ENCODE results near the gene TIE1. TPM values are rescaled to one million over a fixed set of nuclear protein-coding genes. Genes with fewer than 3 reads are reported as not detected.
A peak's percentile ranks its signal among the peaks of the same experiment; 100 is the strongest.

TIE1 gene
- under 1 TPM in 1 of 2 donors, not detected in 1; 0.61 TPM for total RNA-seq

- no peaks in the 10 kb centered on the region for H3K36me3 Mint-ChIP-seq (ENCODE audit: low read depth)
- H3K4me1 Mint-ChIP-seq = peaks cover 8% of the 10 kb centered on the region
- ATAC-seq (replicated peaks) = no peak
- peaks cover 3% of the 10 kb centered on the region for H3K27me3 Mint-ChIP-seq
- no peak within 1 kb of the TSS for H3K4me3 Mint-ChIP-seq
- H3K27ac Mint-ChIP-seq = no peak within 1 kb of the TSS
- H3K9me3 Mint-ChIP-seq = no peaks in the 10 kb centered on the region
Measured at GRCh38 chr1:43300378-43301094, at the start of gene TIE1. Gene TIE1, plus strand, starts transcription at chr1:43300982. Its CDS starts 90 bp downstream, at chr1:43301072.

GRCh38 chr1:43251024-43251423 lies 49.8 kb upstream of the TIE1 start:
- no peak for ATAC-seq (replicated peaks)
- H3K27me3 Mint-ChIP-seq = peaks cover 20% of the 10 kb centered on the region
- no peak overlapping the region for H3K4me3 Mint-ChIP-seq
- H3K27ac Mint-ChIP-seq = no peak overlapping the region
- no peaks in the 10 kb centered on the region for H3K4me1 Mint-ChIP-seq
- H3K36me3 Mint-ChIP-seq (ENCODE audit: low read depth) = no peaks in the 10 kb centered on the region
- H3K9me3 Mint-ChIP-seq = no peaks in the 10 kb centered on the region

DNA sequence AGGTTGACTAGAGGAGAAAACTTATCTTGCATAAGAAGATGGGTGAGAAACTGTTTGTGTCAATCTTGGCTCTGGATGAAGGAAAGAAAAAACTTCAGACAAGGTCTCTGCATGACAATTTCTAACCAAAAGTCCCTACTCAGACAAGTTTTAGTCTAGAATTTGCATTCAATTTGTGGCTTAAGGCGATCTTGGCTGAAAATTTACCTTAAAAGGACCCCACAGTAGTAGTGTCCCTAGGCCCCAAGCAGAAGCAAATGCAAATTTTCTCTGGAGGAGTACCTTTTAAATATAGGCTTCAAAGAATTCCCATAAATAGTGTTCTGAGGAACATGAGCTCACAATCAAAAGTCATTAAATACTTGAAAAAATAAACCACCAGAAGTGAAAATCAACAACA lies 48.6 kb upstream of the TIE1 start:
- no peaks in the 10 kb centered on the region for H3K4me1 Mint-ChIP-seq
- no peaks in the 10 kb centered on the region for H3K9me3 Mint-ChIP-seq
- ATAC-seq (replicated peaks) = no peak
- H3K36me3 Mint-ChIP-seq (ENCODE audit: low read depth) = no peaks in the 10 kb centered on the region
- H3K4me3 Mint-ChIP-seq = no peak overlapping the region
- H3K27me3 Mint-ChIP-seq = peaks cover 16% of the 10 kb centered on the region
- no peak overlapping the region for H3K27ac Mint-ChIP-seq

GRCh38 chr1:43253173-43253572 lies 47.6 kb upstream of the TIE1 start:
- H3K36me3 Mint-ChIP-seq (ENCODE audit: low read depth) = no peaks in the 10 kb centered on the region
- no peak for ATAC-seq (replicated peaks)
- H3K27me3 Mint-ChIP-seq = peaks cover 16% of the 10 kb centered on the region
- H3K27ac Mint-ChIP-seq = no peak overlapping the region
- no peaks in the 10 kb centered on the region for H3K4me1 Mint-ChIP-seq
- H3K4me3 Mint-ChIP-seq = no peak overlapping the region
- no peaks in the 10 kb centered on the region for H3K9me3 Mint-ChIP-seq

DNA sequence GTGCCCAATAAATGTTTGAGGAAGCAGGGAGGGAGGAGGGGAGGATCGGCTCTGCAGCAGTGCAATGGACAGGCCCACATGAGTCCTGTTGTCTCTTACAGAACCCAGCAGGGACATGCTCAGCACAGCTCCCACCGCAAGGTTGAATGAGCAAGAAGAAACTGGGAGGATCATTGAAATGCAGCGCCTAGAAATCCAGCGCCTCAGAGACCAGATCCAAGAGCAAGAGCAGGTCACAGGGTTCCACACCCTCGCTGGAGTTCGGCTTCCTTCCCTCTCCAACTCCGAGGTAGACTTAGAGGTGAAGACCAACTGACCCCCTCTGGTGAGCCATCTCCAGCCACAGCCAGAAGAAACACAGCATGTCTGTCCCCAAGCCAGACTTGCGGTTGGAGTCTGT lies 46.9 kb upstream of the TIE1 start:
- no peaks in the 10 kb centered on the region for H3K4me1 Mint-ChIP-seq
- no peaks in the 10 kb centered on the region for H3K36me3 Mint-ChIP-seq (ENCODE audit: low read depth)
- no peak for ATAC-seq (replicated peaks)
- peaks cover 16% of the 10 kb centered on the region for H3K27me3 Mint-ChIP-seq
- H3K9me3 Mint-ChIP-seq = no peaks in the 10 kb centered on the region
- H3K4me3 Mint-ChIP-seq = no peak overlapping the region
- H3K27ac Mint-ChIP-seq = no peak overlapping the region

DNA sequence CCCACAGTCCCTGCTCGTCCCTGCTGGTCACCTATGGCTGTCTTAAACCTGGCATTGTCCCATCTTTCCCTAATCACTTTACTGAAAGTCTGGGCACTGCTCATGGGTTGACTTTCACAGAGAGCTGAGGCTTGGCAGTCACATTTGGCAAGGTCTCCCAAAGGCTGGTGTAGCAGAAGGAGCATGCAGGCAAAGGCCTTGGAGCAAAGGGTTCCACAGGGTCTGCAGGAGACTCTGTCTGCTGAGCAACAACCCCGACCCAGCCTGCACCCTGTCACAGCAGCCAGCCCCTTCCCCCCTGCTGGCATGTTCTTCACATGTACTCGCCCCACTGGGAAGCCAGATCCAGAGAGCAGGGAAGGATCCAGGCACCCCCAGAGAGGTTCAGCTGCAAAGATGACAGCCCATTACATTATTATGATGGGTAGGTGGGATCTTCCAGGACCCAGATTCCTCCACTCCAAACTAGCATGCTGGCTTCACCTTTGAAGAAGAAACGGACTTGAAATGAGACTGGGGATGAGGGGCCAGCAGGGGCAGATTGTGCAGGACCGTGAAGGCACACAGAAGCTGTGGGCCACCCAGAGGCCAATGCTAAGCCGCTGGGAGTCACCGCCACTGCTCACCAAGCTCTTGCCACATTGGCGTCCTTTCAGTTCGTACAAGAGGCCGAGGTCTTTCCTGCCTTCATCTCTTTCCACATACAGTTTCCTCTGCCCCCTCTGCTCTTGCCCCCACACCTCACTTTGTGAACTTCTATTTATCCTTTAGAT lies 45.2 kb upstream of the TIE1 start:
- no peak overlapping the region for H3K27ac Mint-ChIP-seq
- H3K9me3 Mint-ChIP-seq = no peaks in the 10 kb centered on the region
- H3K4me3 Mint-ChIP-seq = no peak overlapping the region
- ATAC-seq (replicated peaks) = no peak
- no peaks in the 10 kb centered on the region for H3K36me3 Mint-ChIP-seq (ENCODE audit: low read depth)
- H3K27me3 Mint-ChIP-seq = peaks cover 14% of the 10 kb centered on the region
- H3K4me1 Mint-ChIP-seq = no peaks in the 10 kb centered on the region

- Mint-ChIP-seq H3K4me3 (no peak overlapping the region), H3K9me3 (no peaks in the 10 kb centered on the region), H3K36me3 (ENCODE audit: low read depth) (no peaks in the 10 kb centered on the region), H3K27me3 (peaks cover 8% of the 10 kb centered on the region), H3K27ac (no peak overlapping the region), H3K4me1 (no peaks in the 10 kb centered on the region)
- no peak for ATAC-seq (replicated peaks)
Measured at GRCh38 chr1:43256675-43257570, 43.9 kb upstream of the TIE1 start.

GRCh38 chr1:43258370-43258769 lies 42.4 kb upstream of the TIE1 start:
- peaks cover 2% of the 10 kb centered on the region for H3K27me3 Mint-ChIP-seq
- no peaks in the 10 kb centered on the region for H3K4me1 Mint-ChIP-seq
- no peaks in the 10 kb centered on the region for H3K36me3 Mint-ChIP-seq (ENCODE audit: low read depth)
- H3K27ac Mint-ChIP-seq = no peak overlapping the region
- no peaks in the 10 kb centered on the region for H3K9me3 Mint-ChIP-seq
- H3K4me3 Mint-ChIP-seq = no peak overlapping the region
- ATAC-seq (replicated peaks) = no peak

DNA sequence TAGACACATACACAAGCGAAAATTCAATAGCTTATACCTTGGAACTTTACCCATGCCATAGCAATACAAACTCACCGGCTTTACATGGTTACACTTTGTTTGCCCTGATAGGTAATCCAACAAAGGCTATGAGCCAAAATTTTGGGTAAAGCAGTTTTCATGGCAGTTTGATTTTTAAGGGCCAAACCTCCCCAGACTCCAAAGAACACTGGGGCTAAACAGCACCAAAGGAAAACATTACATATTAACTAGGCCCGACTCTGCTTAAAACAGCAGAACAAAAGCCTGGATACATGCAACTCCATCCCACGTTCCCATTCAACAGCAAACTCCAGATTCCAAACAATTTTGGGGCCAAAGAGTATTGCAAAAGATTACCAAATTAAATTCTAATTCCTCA lies 35.4 kb upstream of the TIE1 start:
- Mint-ChIP-seq H3K36me3 (ENCODE audit: low read depth) (no peaks in the 10 kb centered on the region), H3K4me1 (no peaks in the 10 kb centered on the region), H3K27me3 (peaks cover 17% of the 10 kb centered on the region), H3K9me3 (peaks cover 4% of the 10 kb centered on the region), H3K27ac (no peak overlapping the region), H3K4me3 (no peak overlapping the region)
- ATAC-seq (replicated peaks) = no peak

GRCh38 chr1:43266881-43267280 lies 33.9 kb upstream of the TIE1 start:
- Mint-ChIP-seq H3K9me3 (peaks cover 4% of the 10 kb centered on the region), H3K4me3 (no peak overlapping the region), H3K27ac (no peak overlapping the region), H3K4me1 (peaks cover 9% of the 10 kb centered on the region), H3K36me3 (ENCODE audit: low read depth) (no peaks in the 10 kb centered on the region), H3K27me3 (peaks cover 28% of the 10 kb centered on the region)
- ATAC-seq (replicated peaks) = no peak

DNA sequence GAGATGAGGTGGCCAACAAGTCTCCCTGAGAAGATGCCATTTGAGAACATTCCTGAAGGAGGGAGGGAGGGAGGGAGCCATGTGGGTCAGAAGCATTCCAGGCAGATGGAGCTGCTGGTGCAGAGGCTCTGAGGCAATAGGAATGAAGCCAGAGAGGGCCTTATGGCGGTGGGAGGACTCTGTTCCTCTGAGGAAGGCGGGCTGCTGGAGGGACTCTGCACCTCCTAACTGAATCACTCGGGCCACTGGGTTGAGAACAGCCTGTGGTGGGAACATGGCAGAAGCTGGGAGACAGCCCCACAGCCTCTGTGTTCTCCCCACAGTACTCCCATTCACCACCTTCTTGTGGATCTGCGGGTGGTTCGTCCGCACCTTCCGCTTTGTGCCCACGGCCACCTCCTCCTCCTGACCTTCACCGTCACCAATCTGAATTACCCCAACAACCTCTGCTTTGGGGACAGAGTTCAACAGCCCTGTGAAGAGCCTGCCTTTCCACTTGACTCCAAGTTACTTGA lies 33.4 kb upstream of the TIE1 start:
- Mint-ChIP-seq H3K9me3 (peaks cover 4% of the 10 kb centered on the region), H3K36me3 (ENCODE audit: low read depth) (no peaks in the 10 kb centered on the region), H3K4me1 (peaks cover 10% of the 10 kb centered on the region), H3K27ac (no peak overlapping the region), H3K27me3 (peaks cover 29% of the 10 kb centered on the region), H3K4me3 (no peak overlapping the region)
- ATAC-seq (replicated peaks) = no peak

DNA sequence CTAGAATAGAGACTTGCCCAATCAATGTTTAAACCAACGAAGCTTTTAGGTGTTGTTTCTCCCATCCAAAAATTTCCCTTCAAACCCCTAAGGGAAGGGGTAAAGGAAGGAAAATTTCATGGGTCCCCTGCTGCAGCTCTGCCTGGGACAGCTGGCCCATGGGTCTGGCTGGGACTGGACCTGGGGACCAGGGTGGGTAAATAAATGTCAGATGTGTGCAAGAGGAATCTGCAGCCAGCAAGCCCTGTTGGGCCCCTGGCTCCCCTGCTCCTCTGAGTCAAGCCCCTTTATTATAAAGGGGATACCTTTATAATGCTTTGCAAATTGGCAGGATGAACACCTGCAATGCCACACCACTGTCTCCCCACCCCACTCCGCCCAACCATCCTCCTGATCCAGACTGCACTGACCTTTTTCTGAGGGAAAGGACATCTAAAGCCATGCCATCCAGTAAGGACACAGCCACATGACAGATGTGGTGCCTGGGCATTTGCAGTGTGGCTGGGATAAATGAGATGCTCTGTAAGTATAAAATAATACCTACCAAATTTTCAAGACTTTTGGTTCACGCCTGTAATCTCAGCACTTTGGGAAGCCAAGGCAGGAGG lies 32.9 kb upstream of the TIE1 start:
- Mint-ChIP-seq H3K36me3 (ENCODE audit: low read depth) (no peaks in the 10 kb centered on the region), H3K27me3 (peaks cover 29% of the 10 kb centered on the region), H3K27ac (no peak overlapping the region), H3K4me3 (no peak overlapping the region), H3K4me1 (peaks cover 10% of the 10 kb centered on the region), H3K9me3 (peaks cover 4% of the 10 kb centered on the region)
- ATAC-seq (replicated peaks) = no peak

GRCh38 chr1:43269627-43270375 lies 31.0 kb upstream of the TIE1 start, which contains the start of gene TMEM125:
Gene TMEM125, plus strand, starts transcription at chr1:43269983. Its CDS starts 2,740 bp downstream, at chr1:43272723.
- H3K36me3 Mint-ChIP-seq (ENCODE audit: low read depth) = no peaks in the 10 kb centered on the region
- H3K4me3 Mint-ChIP-seq = peak within 1 kb of the TSS; percentile 58
- ATAC-seq (replicated peaks) = no peak
- H3K27me3 Mint-ChIP-seq = peaks cover 24% of the 10 kb centered on the region
- H3K27ac Mint-ChIP-seq = no peak within 1 kb of the TSS
- H3K4me1 Mint-ChIP-seq = peaks cover 16% of the 10 kb centered on the region
- H3K9me3 Mint-ChIP-seq = peaks cover 3% of the 10 kb centered on the region

All from activated T-helper 17 cell treated with anti-CD3 and anti-CD28 coated beads, Interleukin-2, amount 50 U/mL, for 72 hours (primary cell).